ENCODE results near the gene CDK17.
"Not testable (repeated sequence)": the region's sequence is repeated elsewhere in the genome, so short reads cannot be mapped to it uniquely, and the experiment has no call there.

CDK17 gene

GRCh38 chr12:96387981-96388380, 12.3 kb downstream of the CDK17 start:
- no peak for DNase-seq (ENCODE audit: low spot score)

- no peak for DNase-seq (ENCODE audit: low spot score)
Observed at GRCh38 chr12:96386794-96387193, 13.4 kb downstream of the CDK17 start.

GRCh38 chr12:96383991-96384390, 16.2 kb downstream of the CDK17 start:
- DNase-seq (ENCODE audit: low spot score): peak; percentile 38

DNA sequence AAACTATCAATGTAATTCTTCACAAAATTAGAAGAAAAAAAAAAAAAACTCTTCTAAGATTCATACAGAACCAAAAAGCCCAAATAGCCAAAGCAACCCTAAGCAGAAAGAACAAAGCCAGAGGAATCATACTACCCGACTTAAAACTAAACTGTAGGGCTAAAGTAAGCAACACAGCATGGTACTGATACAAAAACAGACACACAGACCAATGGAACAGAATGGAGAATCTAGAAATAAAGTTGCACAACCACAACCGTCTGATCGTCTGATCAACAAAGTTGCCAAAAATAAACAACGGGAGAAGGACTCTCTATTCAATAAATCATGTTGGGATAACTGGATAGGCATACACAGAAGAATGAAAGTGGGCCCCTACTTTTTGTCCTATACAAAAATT, 16.9 kb downstream of the CDK17 start:
- no peak for DNase-seq (ENCODE audit: low spot score)

- DNase-seq (ENCODE audit: low spot score): not testable (repeated sequence)
Observed at GRCh38 chr12:96379743-96380142, 20.5 kb downstream of the CDK17 start.

DNA sequence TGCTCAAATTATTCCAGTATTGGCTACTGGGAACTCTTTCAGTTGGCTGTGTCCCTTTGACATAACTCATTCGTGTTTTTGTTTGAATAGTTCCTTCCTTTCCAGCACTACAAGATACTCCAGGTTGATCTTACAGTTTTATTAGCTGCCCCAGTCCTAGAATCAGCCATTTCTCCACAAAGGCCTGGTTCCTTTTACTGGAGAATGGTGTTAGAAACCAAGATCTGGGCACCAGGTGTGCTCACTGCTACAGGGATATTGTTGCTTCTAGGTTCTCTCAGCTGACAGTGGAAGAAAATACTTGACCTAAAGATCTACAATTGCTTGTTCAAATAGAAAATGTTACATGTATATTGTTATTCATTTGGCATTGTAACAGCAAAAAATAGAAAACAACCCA, 21.9 kb downstream of the CDK17 start:
- no peak for DNase-seq (ENCODE audit: low spot score)

DNA sequence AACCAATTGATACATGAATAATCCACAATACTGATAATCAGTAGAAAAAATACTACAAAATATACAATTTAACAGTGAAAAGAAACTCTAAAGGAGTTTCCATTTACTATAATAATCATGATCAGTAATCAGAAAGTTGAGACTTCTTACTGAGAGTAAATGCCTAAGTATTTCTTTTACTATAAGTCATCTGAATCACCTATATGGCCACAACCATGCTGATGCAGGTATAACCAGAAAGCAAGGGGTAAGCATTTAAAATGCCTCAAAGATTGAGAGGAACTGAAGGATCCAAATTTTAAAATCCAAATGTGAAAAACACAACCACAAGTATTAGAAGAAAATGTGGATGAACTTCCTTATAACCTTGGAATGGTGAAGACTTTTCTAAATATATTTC, 23.4 kb downstream of the CDK17 start:
- no peak for DNase-seq (ENCODE audit: low spot score)

GRCh38 chr12:96375841-96376604, 24.2 kb downstream of the CDK17 start:
- DNase-seq (ENCODE audit: low spot score): no peak

- DNase-seq (ENCODE audit: low spot score): no peak
Observed at GRCh38 chr12:96375170-96375569, 25.1 kb downstream of the CDK17 start.

- no peak for DNase-seq (ENCODE audit: low spot score)
Observed at GRCh38 chr12:96371790-96372699, 28.2 kb downstream of the CDK17 start.

GRCh38 chr12:96371138-96371789, 29.0 kb downstream of the CDK17 start:
- DNase-seq (ENCODE audit: low spot score): no peak

DNA sequence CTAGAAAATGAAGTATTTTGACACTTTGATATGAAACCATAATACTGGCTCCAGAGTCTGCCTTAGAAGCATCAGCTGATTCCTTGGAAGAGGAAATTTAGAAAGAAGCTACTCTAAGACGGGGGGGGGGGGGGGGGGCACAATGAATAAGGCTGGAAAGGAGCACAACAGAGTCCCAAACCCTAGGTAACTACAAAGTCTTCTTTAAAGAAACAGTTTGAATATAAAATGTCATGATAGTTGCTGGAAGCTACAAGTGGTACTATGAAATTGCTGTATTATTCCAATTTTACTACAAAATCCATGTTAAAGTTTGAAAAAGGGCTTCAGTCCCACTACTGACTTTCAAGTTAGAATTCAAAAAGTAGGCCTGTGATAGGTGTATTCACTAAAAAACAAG, 31.6 kb downstream of the CDK17 start:
- DNase-seq (ENCODE audit: low spot score): no peak

DNA sequence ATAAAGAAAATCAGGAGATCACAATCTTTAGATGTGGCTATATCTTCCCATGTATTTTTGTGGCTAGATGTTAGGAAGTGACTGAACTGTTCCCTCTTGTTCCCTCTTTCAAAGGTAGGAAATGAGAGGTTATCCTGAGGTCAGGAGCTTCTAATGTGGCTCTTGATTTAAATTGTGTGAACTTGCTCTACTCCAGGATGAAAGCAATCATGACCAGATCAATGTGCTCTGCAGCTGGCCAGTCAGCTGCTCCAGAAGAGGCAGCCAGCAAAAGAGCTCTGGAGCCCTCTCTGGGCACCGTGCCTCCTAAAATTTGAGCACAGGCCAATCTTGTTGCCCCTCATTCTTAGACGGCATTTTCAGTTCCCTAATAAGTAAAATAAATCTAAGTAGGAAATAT, 32.0 kb downstream of the CDK17 start:
- DNase-seq (ENCODE audit: low spot score): no peak

DNA sequence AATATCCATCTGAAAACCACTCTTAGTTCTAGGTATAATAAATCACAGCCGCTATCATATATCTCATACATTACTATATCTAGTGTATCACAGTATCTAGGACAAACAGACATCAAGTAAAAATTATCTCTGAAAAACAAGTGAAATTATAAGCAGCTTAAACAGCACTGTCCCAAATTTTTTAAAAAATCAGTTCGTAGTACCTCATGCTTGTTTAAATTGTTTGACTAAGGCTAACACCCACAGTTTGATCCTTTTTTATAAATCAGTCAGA, 33.9 kb downstream of the CDK17 start:
- no peak for DNase-seq (ENCODE audit: low spot score)

DNA sequence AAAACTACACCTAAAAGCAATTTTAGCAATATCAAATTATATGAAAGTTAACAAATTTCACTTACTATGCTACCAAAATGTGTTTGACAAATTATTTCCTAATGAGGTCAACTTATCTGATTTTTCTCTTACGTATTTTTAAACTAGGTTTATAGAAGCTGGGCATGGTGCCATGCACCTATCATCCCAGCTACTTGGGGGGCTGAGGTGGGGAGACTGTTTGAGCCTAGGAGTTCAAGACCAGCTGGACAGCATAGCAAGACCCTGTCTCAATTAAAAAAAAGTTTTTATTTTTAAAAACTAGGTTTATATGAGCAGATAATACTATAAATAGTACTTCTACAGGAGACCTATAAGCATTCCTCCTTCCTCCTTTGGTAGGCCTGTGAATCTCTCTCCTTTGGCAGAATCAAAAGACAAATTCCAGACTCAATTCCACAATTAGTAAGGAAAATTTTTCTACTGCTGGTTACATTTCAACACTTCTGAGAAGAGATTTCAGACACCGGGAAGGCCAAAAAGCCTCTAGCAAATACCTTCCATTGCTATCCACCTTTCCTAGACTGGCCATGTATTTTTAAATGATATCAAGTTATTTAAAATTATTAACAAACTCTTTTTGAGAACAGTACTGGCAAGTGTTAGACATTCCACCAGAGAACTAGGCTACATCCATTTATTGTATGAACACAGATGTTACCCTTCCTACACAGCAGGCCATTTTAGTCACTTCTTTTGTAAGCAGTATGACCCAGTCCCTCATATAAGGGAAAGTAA, 34.4 kb downstream of the CDK17 start:
- DNase-seq (ENCODE audit: low spot score): no peak

- DNase-seq (ENCODE audit: low spot score): no peak
Observed at GRCh38 chr12:96364092-96364700, 36.0 kb downstream of the CDK17 start.

- DNase-seq (ENCODE audit: low spot score): no peak
Observed at GRCh38 chr12:96361074-96361473, 39.2 kb downstream of the CDK17 start.

GRCh38 chr12:96360550-96360949, 39.7 kb downstream of the CDK17 start:
- no peak for DNase-seq (ENCODE audit: low spot score)

DNA sequence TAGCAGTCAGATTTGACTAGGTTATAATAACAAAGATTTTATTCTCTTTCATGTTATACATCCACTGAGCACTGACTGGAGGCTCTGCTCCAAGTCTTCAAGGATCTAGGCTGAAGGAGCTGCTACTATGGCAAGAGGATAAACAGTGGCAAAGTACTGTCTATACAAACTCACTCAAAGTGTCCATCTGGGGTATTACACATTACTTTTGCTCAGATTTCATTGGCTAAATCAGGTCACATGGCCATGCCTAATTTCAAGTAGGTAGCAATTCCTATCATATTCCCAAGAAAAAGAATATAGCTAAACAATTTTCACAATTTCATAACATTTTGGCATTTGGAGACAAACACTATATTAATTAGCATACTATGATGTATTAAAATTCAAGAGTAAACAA, 40.9 kb downstream of the CDK17 start:
- DNase-seq (ENCODE audit: low spot score): peak; percentile 73

DNA sequence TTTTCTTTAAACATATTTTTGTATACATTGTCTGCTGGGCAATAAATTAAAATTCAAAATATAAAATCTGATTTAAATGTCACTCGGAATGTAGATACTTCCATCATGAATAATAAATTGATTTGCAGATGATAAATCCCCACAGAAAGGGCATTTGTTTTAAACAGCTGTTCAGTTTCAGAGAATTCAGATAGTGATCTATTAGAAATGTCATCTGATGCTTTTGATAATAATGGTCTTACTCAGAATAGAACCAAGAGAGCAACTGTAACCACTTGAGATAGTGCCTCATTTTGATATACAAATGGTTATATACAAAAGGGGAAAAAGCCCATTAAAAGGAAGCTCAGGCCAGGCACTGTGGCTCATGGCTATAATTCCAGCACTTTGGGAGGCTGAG, 43.4 kb downstream of the CDK17 start:
- no peak for DNase-seq (ENCODE audit: low spot score)

- no peak for DNase-seq (ENCODE audit: low spot score)
Observed at GRCh38 chr12:96354844-96355534, 45.2 kb downstream of the CDK17 start.
